Vagina (tissue), 2 donors: ENCODE measurements around the gene DCK.

Source experiments
- CTCF ChIP-seq, 3 experiments: fragments of 450-650 bp in 2 of 3; fragments of 200-600 bp in 1 of 3; sonication (generic) in 1 of 3; IDR thresholded peaks; one replicate each; pipeline ENCODE4 v1.5.1; 2017 to 2019; ENCODE audit warnings: antibody characterized with exemption in 3 of 3, mild to moderate bottlenecking in 2 of 3, moderate library complexity in 2 of 3
- POLR2A ChIP-seq, 2 donors: fragments of 450-650 bp; IDR thresholded peaks; one replicate each; pipeline ENCODE4 v1.6.1; 2017; ENCODE audit warnings: antibody characterized with exemption in 2 of 2, mild to moderate bottlenecking in 2 of 2, moderate library complexity in 2 of 2

- no peak for TF ChIP-seq POLR2A (IDR thresholded peaks at IDR 0.05)
- no peak for TF ChIP-seq CTCF (IDR thresholded peaks at IDR 0.05)
Observed at GRCh38 chr4:70997546-70997945, 4.1 kb downstream of the DCK start.
